GM21786 (cell line): Measurements from ENCODE around the gene PREX1.

ENCODE experiments used
- ATAC-seq: cut with Tn5 transposase; IDR thresholded peaks from one replicate; pipeline ENCODE4 v1.9.1; 2021; ENCODE audit not compliant: unreplicated experiment

PREX1 gene

GRCh38 chr20:48721324-48722001 lies 106.3 kb downstream of the PREX1 start:
- ATAC-seq, result no peak

- no peak for ATAC-seq
These were observed 107.4 kb downstream of the PREX1 start for GRCh38 chr20:48720256-48720985.

GRCh38 chr20:48719598-48720255 lies 108.1 kb downstream of the PREX1 start:
- no peak for ATAC-seq

GRCh38 chr20:48718786-48719578 lies 108.8 kb downstream of the PREX1 start:
- ATAC-seq, result no peak

- ATAC-seq, result no peak
These were observed 110.0 kb downstream of the PREX1 start for GRCh38 chr20:48717680-48718223.

- peak; percentile 35 for ATAC-seq
These were observed 110.6 kb downstream of the PREX1 start for GRCh38 chr20:48717095-48717672.

GRCh38 chr20:48716541-48716940 lies 111.3 kb downstream of the PREX1 start:
- ATAC-seq, result no peak

- no peak for ATAC-seq
These were observed 111.7 kb downstream of the PREX1 start for GRCh38 chr20:48716086-48716485.

- no peak for ATAC-seq
These were observed 113.0 kb downstream of the PREX1 start for GRCh38 chr20:48714764-48715163.

GRCh38 chr20:48711696-48712464 lies 115.9 kb downstream of the PREX1 start:
- no peak for ATAC-seq

GRCh38 chr20:48711044-48711428 lies 116.8 kb downstream of the PREX1 start:
- ATAC-seq, result no peak

GRCh38 chr20:48710341-48711043 lies 117.3 kb downstream of the PREX1 start:
- ATAC-seq, result no peak

GRCh38 chr20:48709744-48710143 lies 118.1 kb downstream of the PREX1 start:
- no peak for ATAC-seq

- no peak for ATAC-seq
These were observed 118.6 kb downstream of the PREX1 start for GRCh38 chr20:48709058-48709691.

GRCh38 chr20:48708630-48709029 lies 119.2 kb downstream of the PREX1 start:
- no peak for ATAC-seq

GRCh38 chr20:48708116-48708515 lies 119.7 kb downstream of the PREX1 start:
- ATAC-seq, result no peak

- no peak for ATAC-seq
These were observed 121.0 kb downstream of the PREX1 start for GRCh38 chr20:48706710-48707365.

GRCh38 chr20:48706116-48706656 lies 121.6 kb downstream of the PREX1 start:
- ATAC-seq, result no peak
